HepG2 (cell line): ENCODE data around the gene MPP1. TPM values are rescaled to one million over a fixed set of nuclear protein-coding genes. Genes with fewer than 3 reads are reported as not detected.

Experiments
- ATF7-NPFF ChIP-seq: sonication (generic); formaldehyde crosslinking; IDR thresholded peaks from 2 replicates; pipeline ENCODE4 v1.8.1; 2023; ENCODE audit warnings: mild to moderate bottlenecking, low read depth, missing genetic modification reagents, moderate library complexity
- BCL6 ChIP-seq: IDR thresholded peaks from 2 replicates; pipeline ENCODE4 v1.6.1; 2016; ENCODE audit warnings: missing genetic modification reagents, missing compliant biosample characterization
- CCDC6 ChIP-seq: sonication (generic); formaldehyde crosslinking; IDR thresholded peaks from 2 replicates; pipeline ENCODE4 v1.8.1; 2022; ENCODE audit warnings: mild to moderate bottlenecking, missing genetic modification reagents, moderate library complexity
- HNF4A ChIP-seq: sonication (generic); formaldehyde crosslinking; IDR thresholded peaks from 2 replicates; pipeline ENCODE4 v1.4.0; 2020; ENCODE audit warnings: missing genetic modification reagents
- HNF4G ChIP-seq, 2 experiments: sonication (generic) in 1 of 2; formaldehyde crosslinking in 1 of 2; IDR thresholded peaks; 2 replicates each; pipeline versions ENCODE4 v1.4.0 to v1.6.1; 2011 to 2020; ENCODE audit warnings: borderline replicate concordance in 2 of 2, low read depth in 2 of 2, mild to moderate bottlenecking in 2 of 2, low read length in 1 of 2, missing genetic modification reagents in 1 of 2, moderate library complexity in 1 of 2
- HOMEZ ChIP-seq: IDR thresholded peaks from 2 replicates; pipeline ENCODE4 v1.6.1; 2016; ENCODE audit warnings: low read depth
- JARID2 ChIP-seq: sonication (generic); formaldehyde crosslinking; IDR thresholded peaks from 2 replicates; pipeline ENCODE4 v1.8.1; 2023; ENCODE audit warnings: missing genetic modification reagents, inconsistent platforms; ENCODE audit not compliant: insufficient replicate concordance
- MAZ ChIP-seq, 2 experiments: sonication (generic) in 1 of 2; formaldehyde crosslinking in 1 of 2; IDR thresholded peaks; 2 replicates each; pipeline versions ENCODE4 v1.5.0 to v1.6.1; 2012 to 2020; ENCODE audit warnings: low read depth in 2 of 2, mild to moderate bottlenecking in 2 of 2, borderline replicate concordance in 1 of 2, improper control_type of control experiment in 1 of 2, low read length in 1 of 2, missing genetic modification reagents in 1 of 2, moderate library complexity in 1 of 2
- MYNN ChIP-seq: sonication (generic); formaldehyde crosslinking; IDR thresholded peaks from 2 replicates; pipeline ENCODE4 v1.4.0; 2020; ENCODE audit warnings: mild to moderate bottlenecking, low read depth, missing genetic modification reagents
- PHF5A ChIP-seq: IDR thresholded peaks from one replicate; pipeline ENCODE4 v1.6.1; 2018; ENCODE audit warnings: low read depth, missing genetic modification reagents; ENCODE audit not compliant: unreplicated experiment
- SALL2 ChIP-seq: sonication (generic); formaldehyde crosslinking; IDR thresholded peaks from 2 replicates; pipeline ENCODE4 v1.8.1; 2023; ENCODE audit warnings: mild to moderate bottlenecking, missing genetic modification reagents, inconsistent platforms
- SAP130 ChIP-seq: IDR thresholded peaks from 2 replicates; pipeline ENCODE4 v1.6.1; 2016; ENCODE audit warnings: low read depth
- STAT6 ChIP-seq: sonication (generic); formaldehyde crosslinking; IDR thresholded peaks from 2 replicates; pipeline ENCODE4 v1.4.0; 2020; ENCODE audit warnings: missing genetic modification reagents, mild to moderate bottlenecking, borderline replicate concordance
- THRA ChIP-seq: sonication (generic); formaldehyde crosslinking; IDR thresholded peaks from 2 replicates; pipeline ENCODE4 v1.4.0; 2020; ENCODE audit warnings: missing genetic modification reagents, borderline replicate concordance
- ZFP36 ChIP-seq: fragments of 150-350 bp; IDR thresholded peaks from 2 replicates; pipeline ENCODE4 v1.6.1; 2018; ENCODE audit warnings: borderline replicate concordance, low read length, low read depth; ENCODE audit not compliant: partially characterized antibody
- ZNF263 ChIP-seq: sonication (generic); formaldehyde crosslinking; IDR thresholded peaks from 2 replicates; pipeline ENCODE4 v1.4.0; 2020; ENCODE audit warnings: missing genetic modification reagents
- ZNF574 ChIP-seq: sonication (generic); formaldehyde crosslinking; IDR thresholded peaks from 2 replicates; pipeline ENCODE4 v1.4.0; 2020; ENCODE audit warnings: missing genetic modification reagents
- ZNF746 ChIP-seq: sonication (generic); formaldehyde crosslinking; IDR thresholded peaks from 2 replicates; pipeline ENCODE4 v1.8.0; 2022; ENCODE audit warnings: mild to moderate bottlenecking, missing genetic modification reagents
- ZNF780A ChIP-seq: sonication (generic); formaldehyde crosslinking; IDR thresholded peaks from 2 replicates; pipeline ENCODE4 v1.8.0; 2022; ENCODE audit warnings: mild to moderate bottlenecking, missing genetic modification reagents, moderate library complexity
- polyA plus RNA-seq, 8 experiments: library from polyadenylated mRNA; depleted of rRNA in 3 of 8; stranded (reverse) in 7 of 8; unstranded in 1 of 8; fragments of >200 nt; fragmentation: Illumina TruSeq in 4 of 8; extraction: Trizol in 4 of 8; gene quantifications; 2 replicates each; pipeline versions ENCODE4 v1.2.1 to v1.2.3, GENCODE V29; 2011 to 2016; ENCODE audit warnings: low read depth in 4 of 8, missing spikeins in 1 of 8, mixed read lengths in 1 of 8; ENCODE audit not compliant: insufficient read depth in 1 of 8
- total RNA-seq, 5 experiments: library from RNA; depleted of rRNA; stranded (reverse); fragments of >200 nt; fragmentation: Illumina TruSeq; extraction: Trizol; gene quantifications; 2 replicates each; pipeline ENCODE4 v1.2.3, GENCODE V29; 2016; ENCODE audit warnings: low read depth in 1 of 5

Gene MPP1
- total and polyA plus RNA-seq, 2 of the 13 experiments (the other 11 are each of a cell fraction or from before 2014, with no cell fraction given), result 7.8 to 8.1 TPM

GRCh38 chrX:154799556-154800348 is 5.5 kb downstream of the MPP1 start (continued):
- 0 out of 2 replicates have a peak, but pooled peaks have one; percentile 36 for TF ChIP-seq ZNF746 (CRISPR knock-in tag)
- TF ChIP-seq MYNN, result no peak
- TF ChIP-seq ZNF780A (CRISPR knock-in tag), result no peak
- TF ChIP-seq ATF7-NPFF (CRISPR knock-in tag), result no peak
- no peak for TF ChIP-seq ZFP36
- no peak for TF ChIP-seq HOMEZ (CRISPR knock-in tag)
- no peak for TF ChIP-seq STAT6 (CRISPR knock-in tag)
- TF ChIP-seq MAZ (IDR thresholded peaks at IDR 0.05; ENCODE audit: borderline replicate concordance, low read depth, low read length), result peak; percentile 49; the same call in 1 of the 2 replicates
- TF ChIP-seq MAZ (CRISPR knock-in tag; IDR thresholded peaks at IDR 0.05; ENCODE audit: low read depth), result no peak
- no peak for TF ChIP-seq THRA (CRISPR knock-in tag)
- TF ChIP-seq ZNF263, result peak; percentile 83
- TF ChIP-seq SALL2 (CRISPR knock-in tag), result no peak
- TF ChIP-seq HNF4A (CRISPR knock-in tag), result peak; percentile 66
- peak; percentile 74 for TF ChIP-seq HNF4G (IDR thresholded peaks at IDR 0.05; ENCODE audit: borderline replicate concordance, low read depth, low read length)
- TF ChIP-seq HNF4G (CRISPR knock-in tag; IDR thresholded peaks at IDR 0.05; ENCODE audit: borderline replicate concordance, low read depth), result peak; percentile 47; the same call in 1 of the 2 replicates
- peak; percentile 75; the same call in 1 of the 2 replicates for TF ChIP-seq BCL6 (CRISPR knock-in tag)
- TF ChIP-seq ZNF574 (CRISPR knock-in tag), result peak; percentile 87
- TF ChIP-seq PHF5A (CRISPR knock-in tag), result peak; percentile 62
- TF ChIP-seq SAP130 (CRISPR knock-in tag), result peak; percentile 58
- no peak for TF ChIP-seq JARID2 (CRISPR knock-in tag)
- TF ChIP-seq CCDC6 (CRISPR knock-in tag), result no peak
